ENCODE data around the gene TBX15. TPM values are rescaled to one million over a fixed set of nuclear protein-coding genes. Genes with fewer than 3 reads are reported as not detected.

Gene TBX15
- total RNA-seq, 1 donor = 0.63 TPM

- no peak overlapping the region for H3K4me3 ChIP-seq (ENCODE audit: low read depth, low read length)
- TF ChIP-seq CTCF (IDR thresholded peaks at IDR 0.05; ENCODE audit: insufficient read depth, low read length) = no peak
- peak; percentile 54 for DNase-seq (ENCODE audit: low read depth)
Measured at GRCh38 chr1:118948846-118949245, 39.3 kb downstream of the TBX15 start.

DNA sequence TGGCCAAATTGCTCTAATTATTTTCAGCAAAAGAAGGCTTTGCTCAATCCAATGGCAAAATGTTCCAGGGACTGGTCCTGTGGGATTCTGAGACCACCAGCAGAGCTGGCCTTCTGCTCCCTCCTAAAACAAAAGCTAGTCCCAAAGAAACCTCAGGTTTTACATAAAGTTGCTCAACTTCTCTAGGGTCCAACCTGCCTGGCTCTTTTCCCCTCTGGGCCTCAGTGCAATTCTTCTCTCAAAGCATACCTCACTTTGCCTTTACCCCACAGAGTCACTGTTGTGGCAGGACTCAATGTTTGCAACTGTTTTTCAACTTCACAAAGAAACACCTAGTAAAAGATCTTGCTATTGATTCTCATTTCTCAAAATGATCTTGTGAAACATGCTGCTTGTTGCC lies 39.8 kb downstream of the TBX15 start:
- H3K4me3 ChIP-seq (ENCODE audit: low read depth, low read length) = no peak overlapping the region
- TF ChIP-seq CTCF (IDR thresholded peaks at IDR 0.05; ENCODE audit: insufficient read depth, low read length) = no peak
- no peak for DNase-seq (ENCODE audit: low read depth)

- H3K4me3 ChIP-seq (ENCODE audit: low read depth, low read length) = no peak overlapping the region
- DNase-seq (ENCODE audit: low read depth) = peak; percentile 88
- no peak for TF ChIP-seq CTCF (IDR thresholded peaks at IDR 0.05; ENCODE audit: insufficient read depth, low read length)
Measured at GRCh38 chr1:118947790-118948189, 40.4 kb downstream of the TBX15 start.

- DNase-seq (ENCODE audit: low read depth) = peak; percentile 63
- TF ChIP-seq CTCF (IDR thresholded peaks at IDR 0.05; ENCODE audit: insufficient read depth, low read length) = no peak
Measured at GRCh38 chr1:118947003-118947765, 41.0 kb downstream of the TBX15 start.

DNA sequence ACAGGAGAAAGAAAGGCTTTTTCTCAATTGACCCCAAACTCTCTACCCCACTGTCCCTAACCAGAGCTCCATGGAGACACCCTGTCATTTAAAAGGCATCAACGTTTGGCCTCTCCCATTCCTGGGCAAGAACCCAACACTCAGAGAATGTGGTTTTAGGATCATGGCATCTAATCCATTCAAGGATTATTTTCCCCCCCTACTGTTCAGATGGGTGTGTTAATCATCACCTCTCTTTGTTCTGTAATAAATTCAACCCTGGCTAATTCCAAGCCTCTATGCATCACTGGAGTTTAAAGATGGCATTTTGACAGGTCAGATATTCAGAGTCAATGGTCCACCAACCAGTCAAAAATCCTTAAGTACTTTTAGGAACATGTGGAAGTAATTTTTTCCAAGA lies 42.7 kb downstream of the TBX15 start:
- no peak for TF ChIP-seq CTCF (IDR thresholded peaks at IDR 0.05; ENCODE audit: insufficient read depth, low read length)
- no peak overlapping the region for H3K4me3 ChIP-seq (ENCODE audit: low read depth, low read length)
- peak; percentile 48 for DNase-seq (ENCODE audit: low read depth)

More at GRCh38 chr1:118947003-118947765, 41.0 kb downstream of the TBX15 start:
- no peak overlapping the region for H3K4me3 ChIP-seq (ENCODE audit: low read depth, low read length)

GRCh38 chr1:118944546-118944945 lies 43.6 kb downstream of the TBX15 start:
- TF ChIP-seq CTCF (IDR thresholded peaks at IDR 0.05; ENCODE audit: insufficient read depth, low read length) = no peak
- no peak overlapping the region for H3K4me3 ChIP-seq (ENCODE audit: low read depth, low read length)
- DNase-seq (ENCODE audit: low read depth) = no peak

- peak; percentile 35 for DNase-seq (ENCODE audit: low read depth)
- no peak for TF ChIP-seq CTCF (IDR thresholded peaks at IDR 0.05; ENCODE audit: insufficient read depth, low read length)
- H3K4me3 ChIP-seq (ENCODE audit: low read depth, low read length) = no peak overlapping the region
Measured at GRCh38 chr1:118944133-118944532, 44.0 kb downstream of the TBX15 start.

Data from fibroblast of the aortic adventitia (primary cell).